ENCODE measurements around the gene ATG101.

ATG101 gene

DNA sequence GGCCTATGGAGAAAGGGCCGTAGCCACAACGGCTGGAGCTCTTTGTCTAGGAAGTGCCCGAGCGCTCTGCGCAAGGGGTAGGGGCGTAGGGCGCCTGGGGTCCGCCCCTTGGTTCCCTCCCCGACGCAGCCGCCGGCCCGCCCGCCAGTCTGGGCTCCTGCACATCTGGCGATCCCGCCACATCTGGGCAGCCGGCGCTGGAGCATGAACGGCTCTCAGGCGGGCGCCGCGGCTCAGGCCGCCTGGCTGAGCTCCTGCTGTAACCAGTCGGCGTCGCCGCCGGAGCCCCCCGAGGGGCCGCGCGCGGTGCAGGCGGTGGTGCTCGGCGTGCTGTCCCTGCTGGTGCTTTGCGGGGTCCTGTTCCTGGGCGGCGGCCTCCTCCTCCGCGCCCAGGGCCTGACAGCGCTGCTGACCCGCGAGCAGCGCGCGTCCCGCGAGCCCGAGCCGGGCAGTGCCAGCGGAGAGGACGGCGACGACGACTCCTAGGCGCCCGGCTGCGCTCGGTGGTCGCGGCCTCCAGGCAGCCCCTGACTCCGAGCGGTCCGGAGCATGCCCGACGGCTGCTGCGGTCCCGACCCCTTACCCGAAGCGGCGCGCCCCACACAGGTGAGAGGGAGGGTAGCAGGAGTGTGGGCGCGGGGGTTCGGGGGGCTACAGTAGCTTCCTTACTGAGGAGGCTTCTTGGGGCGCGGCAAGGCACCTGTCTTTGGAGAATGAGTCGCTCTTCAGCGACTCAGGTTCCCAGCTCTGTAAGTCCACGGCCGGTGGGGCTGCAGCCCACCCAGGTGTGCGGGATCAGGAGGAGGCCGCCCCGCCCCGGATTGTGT lies 10.0 kb downstream of the ATG101 start, which contains the start of gene SMIM41:
TSS of gene SMIM41 (plus strand) at position 129 of the 827 bp plus-strand sequence. CDS start at position 205, 76 bp downstream.
- Histone ChIP-seq H3K79me2 (ENCODE audit: control insufficient read depth, low read length) (peaks cover 8% of the 10 kb centered on the region; the same call in 1 of the 2 replicates), H4K20me1 (ENCODE audit: control insufficient read depth, insufficient read depth, low read depth, low read length) (0 out of 2 replicates have a peak, but pooled peaks cover 5% of the 10 kb centered on the region), H3K4me3 (ENCODE audit: low read length) (no peak within 1 kb of the TSS), H3F3A (ENCODE audit: control insufficient read depth, insufficient read depth) (no peaks in the 10 kb centered on the region), H3K36me3 (ENCODE audit: control insufficient read depth, low read length) (peaks cover 32% of the 10 kb centered on the region), H3K27ac (ENCODE audit: low read depth, low read length) (no peak within 1 kb of the TSS), H3K4me1 (ENCODE audit: control insufficient read depth, low read length) (peaks cover 36% of the 10 kb centered on the region), H3K9me3 (ENCODE audit: control insufficient read depth, insufficient read depth, low read length) (no peaks in the 10 kb centered on the region), H3K9me2 (replicated peaks; ENCODE audit: control insufficient read depth, low read length) (no peaks in the 10 kb centered on the region), H3K4me2 (ENCODE audit: low read length) (peak within 1 kb of the TSS; percentile 68; the same call in 1 of the 2 replicates), H3K27me3 (ENCODE audit: control insufficient read depth, low read length) (no peaks in the 10 kb centered on the region)
- TF ChIP-seq, protein P1, sequence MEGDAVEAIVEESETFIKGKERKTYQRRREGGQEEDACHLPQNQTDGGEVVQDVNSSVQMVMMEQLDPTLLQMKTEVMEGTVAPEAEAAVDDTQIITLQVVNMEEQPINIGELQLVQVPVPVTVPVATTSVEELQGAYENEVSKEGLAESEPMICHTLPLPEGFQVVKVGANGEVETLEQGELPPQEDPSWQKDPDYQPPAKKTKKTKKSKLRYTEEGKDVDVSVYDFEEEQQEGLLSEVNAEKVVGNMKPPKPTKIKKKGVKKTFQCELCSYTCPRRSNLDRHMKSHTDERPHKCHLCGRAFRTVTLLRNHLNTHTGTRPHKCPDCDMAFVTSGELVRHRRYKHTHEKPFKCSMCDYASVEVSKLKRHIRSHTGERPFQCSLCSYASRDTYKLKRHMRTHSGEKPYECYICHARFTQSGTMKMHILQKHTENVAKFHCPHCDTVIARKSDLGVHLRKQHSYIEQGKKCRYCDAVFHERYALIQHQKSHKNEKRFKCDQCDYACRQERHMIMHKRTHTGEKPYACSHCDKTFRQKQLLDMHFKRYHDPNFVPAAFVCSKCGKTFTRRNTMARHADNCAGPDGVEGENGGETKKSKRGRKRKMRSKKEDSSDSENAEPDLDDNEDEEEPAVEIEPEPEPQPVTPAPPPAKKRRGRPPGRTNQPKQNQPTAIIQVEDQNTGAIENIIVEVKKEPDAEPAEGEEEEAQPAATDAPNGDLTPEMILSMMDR (IDR thresholded peaks at IDR 0.05; ENCODE audit: low read depth, low read length, poor library complexity, severe bottlenecking): no peak
- no peak for TF ChIP-seq EZH2phosphoT487 (IDR thresholded peaks at IDR 0.05; ENCODE audit: borderline replicate concordance, low read length)

DNA sequence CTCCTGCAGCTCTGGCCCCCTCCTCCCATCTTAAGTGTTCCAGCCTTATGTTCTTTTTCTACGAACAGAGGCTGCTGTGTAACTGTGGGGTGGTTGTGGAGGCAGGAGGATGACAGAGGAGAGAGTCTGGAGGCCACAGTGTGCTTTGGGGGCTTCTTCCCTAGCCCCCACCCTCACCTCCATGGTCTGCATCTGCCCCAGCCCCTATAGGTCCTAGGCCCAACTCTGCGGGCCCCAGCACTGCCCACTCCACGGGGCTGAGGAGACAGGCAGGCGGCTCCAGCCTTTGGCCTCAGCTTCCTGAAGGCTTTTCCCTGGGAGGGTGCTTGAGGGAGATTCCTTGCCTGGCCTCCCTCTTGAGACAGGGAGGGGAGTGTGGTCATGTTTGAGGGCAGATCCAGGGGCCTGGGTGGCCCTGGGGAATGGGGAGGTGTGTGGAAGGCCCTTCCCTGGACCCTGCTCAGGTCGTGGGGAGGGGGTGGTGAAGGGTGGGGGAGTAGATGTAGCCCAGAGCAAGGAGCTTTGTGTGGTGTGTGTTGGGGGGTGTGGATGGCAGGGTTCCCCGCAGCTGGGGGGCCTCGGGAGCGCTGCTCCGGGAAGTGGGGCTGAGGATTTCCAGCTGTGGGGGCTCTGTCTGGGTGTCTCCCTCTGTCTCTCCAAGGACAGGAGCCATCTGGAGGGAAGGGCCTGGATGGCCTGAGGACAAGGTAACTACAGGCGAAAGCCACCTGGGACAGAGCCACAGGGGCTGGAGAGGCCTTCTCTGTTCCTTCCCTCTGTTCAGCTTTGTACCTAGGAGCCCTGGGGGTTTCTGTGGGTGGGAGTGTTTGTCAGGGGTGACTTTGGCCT lies 10.8 kb downstream of the ATG101 start:
- H3K4me1 ChIP-seq (ENCODE audit: control insufficient read depth, low read length): peaks cover 36% of the 10 kb centered on the region
- H3K27me3 ChIP-seq (ENCODE audit: control insufficient read depth, low read length): no peaks in the 10 kb centered on the region
- H3K4me2 ChIP-seq (ENCODE audit: low read length): peak overlapping the region; percentile 68
- 0 out of 2 replicates have a peak, but pooled peaks cover 5% of the 10 kb centered on the region for H4K20me1 ChIP-seq (ENCODE audit: control insufficient read depth, insufficient read depth, low read depth, low read length)
- peaks cover 27% of the 10 kb centered on the region for H3K36me3 ChIP-seq (ENCODE audit: control insufficient read depth, low read length)
- H3K9me3 ChIP-seq (ENCODE audit: control insufficient read depth, insufficient read depth, low read length): no peaks in the 10 kb centered on the region
- H3K79me2 ChIP-seq (ENCODE audit: control insufficient read depth, low read length): peaks cover 4% of the 10 kb centered on the region; the same call in 1 of the 2 replicates
- 0 out of 2 replicates have a peak overlapping the region, but pooled peaks have one; percentile 32 for H3K4me3 ChIP-seq (ENCODE audit: low read length)
- H3F3A ChIP-seq (ENCODE audit: control insufficient read depth, insufficient read depth): no peaks in the 10 kb centered on the region
- no peaks in the 10 kb centered on the region for H3K9me2 ChIP-seq (replicated peaks; ENCODE audit: control insufficient read depth, low read length)
- H3K27ac ChIP-seq (ENCODE audit: low read depth, low read length): peak overlapping the region; percentile 1
- no peak for TF ChIP-seq EZH2phosphoT487 (IDR thresholded peaks at IDR 0.05; ENCODE audit: borderline replicate concordance, low read length)
- TF ChIP-seq, protein P1 (IDR thresholded peaks at IDR 0.05; ENCODE audit: low read depth, low read length, poor library complexity, severe bottlenecking): no peak

DNA sequence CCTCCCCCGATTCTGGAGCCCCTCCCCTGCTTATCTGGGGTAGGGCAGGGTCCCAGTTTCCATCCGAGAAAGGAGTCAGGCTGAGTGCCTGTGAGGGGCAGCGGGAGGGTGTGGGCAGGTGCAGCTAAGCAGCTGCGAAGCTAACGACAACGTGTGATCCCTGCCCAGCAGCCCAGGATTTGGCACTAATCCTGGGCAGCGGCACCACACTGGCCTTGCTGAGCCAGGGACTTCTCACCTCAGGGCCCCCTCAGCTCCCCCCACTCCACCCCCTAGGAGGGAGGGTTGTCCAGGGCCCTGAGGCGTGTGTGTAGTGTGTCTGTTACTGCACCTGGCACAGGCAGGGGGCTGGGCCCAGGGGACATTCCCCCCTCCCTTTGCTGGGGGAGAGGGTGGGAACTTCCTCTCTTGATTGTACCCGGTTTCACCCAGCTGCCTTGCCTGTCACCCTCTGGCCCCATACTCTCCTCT lies 11.5 kb downstream of the ATG101 start:
- H3K4me3 ChIP-seq (ENCODE audit: low read length): 0 out of 2 replicates have a peak overlapping the region, but pooled peaks have one; percentile 32
- no peaks in the 10 kb centered on the region for H3K9me3 ChIP-seq (ENCODE audit: control insufficient read depth, insufficient read depth, low read length)
- 0 out of 2 replicates have a peak, but pooled peaks cover 5% of the 10 kb centered on the region for H4K20me1 ChIP-seq (ENCODE audit: control insufficient read depth, insufficient read depth, low read depth, low read length)
- peak overlapping the region; percentile 1 for H3K27ac ChIP-seq (ENCODE audit: low read depth, low read length)
- no peaks in the 10 kb centered on the region for H3K9me2 ChIP-seq (replicated peaks; ENCODE audit: control insufficient read depth, low read length)
- H3K36me3 ChIP-seq (ENCODE audit: control insufficient read depth, low read length): peaks cover 24% of the 10 kb centered on the region
- TF ChIP-seq EZH2phosphoT487 (IDR thresholded peaks at IDR 0.05; ENCODE audit: borderline replicate concordance, low read length): no peak
- TF ChIP-seq, protein P1 (IDR thresholded peaks at IDR 0.05; ENCODE audit: low read depth, low read length, poor library complexity, severe bottlenecking): no peak
- peak overlapping the region; percentile 68 for H3K4me2 ChIP-seq (ENCODE audit: low read length)
- H3K27me3 ChIP-seq (ENCODE audit: control insufficient read depth, low read length): no peaks in the 10 kb centered on the region
- H3K4me1 ChIP-seq (ENCODE audit: control insufficient read depth, low read length): peaks cover 36% of the 10 kb centered on the region
- no peaks in the 10 kb centered on the region for H3F3A ChIP-seq (ENCODE audit: control insufficient read depth, insufficient read depth)
- H3K79me2 ChIP-seq (ENCODE audit: control insufficient read depth, low read length): peaks cover 4% of the 10 kb centered on the region; the same call in 1 of the 2 replicates
